Panc1 (cell line): ENCODE measurements around the gene CORO1C. TPM values are rescaled to one million over a fixed set of nuclear protein-coding genes. Genes with fewer than 3 reads are reported as not detected.
A peak's percentile ranks its signal among the peaks of the same experiment; 100 is the strongest.

Source experiments
- ATAC-seq: fragments of 200-7000 bp; cut with Tn5 transposase; 2 replicates; pipeline ENCODE4 v1.9.1; 2020; ENCODE audit warnings: mild to moderate bottlenecking, moderate library complexity
- BruUV-seq: library from RNA; stranded (reverse); fragments of 400-500 nt; replicated peaks from 2 replicates; lab custom pipeline; 2021; lab: Mats Ljungman, UMichigan
- CTCF ChIA-PET: fragments of 300-600 bp; sonication (Branson Sonifier 250); formaldehyde crosslinking; loops from one replicate; lab custom pipeline; 2022; ENCODE audit warnings: antibody characterized with exemption; lab: Charles Lee
- POLR2A ChIA-PET: fragments of 300-600 bp; sonication (Branson Sonifier 250); formaldehyde crosslinking; loops from one replicate; lab custom pipeline; 2022; ENCODE audit warnings: antibody characterized with exemption; lab: Charles Lee
- DNase-seq: peaks from one replicate; pipeline ENCODE4 v3.0.0-alpha.2; 2010; ENCODE audit warnings: low read depth, low spot score
- H3K27ac ChIP-seq: 2 replicates; pipeline ENCODE4 v1.5.1; 2011; ENCODE audit warnings: mild to moderate bottlenecking, low read length, inconsistent platforms
- H3K27me3 ChIP-seq: fragments of 200-500 bp; sonication (Bioruptor generic); 2 replicates; pipeline ENCODE4 v1.6.0; 2014; ENCODE audit warnings: low read length, inconsistent platforms; ENCODE audit not compliant: control insufficient read depth, insufficient read depth
- H3K36me3 ChIP-seq: fragments of 200-500 bp; sonication (Bioruptor generic); 2 replicates; pipeline ENCODE4 v1.5.1; 2014; ENCODE audit warnings: inconsistent platforms, mild to moderate bottlenecking, low read length, moderate library complexity; ENCODE audit not compliant: control insufficient read depth, insufficient read depth
- H3K4me1 ChIP-seq: 2 replicates; pipeline ENCODE4 v1.5.1; 2011; ENCODE audit warnings: inconsistent platforms, mild to moderate bottlenecking, low read length, moderate library complexity; ENCODE audit not compliant: control insufficient read depth, insufficient read depth
- H3K4me3 ChIP-seq, 2 experiments: 2 replicates each; pipeline ENCODE4 v1.5.1; 2011 to 2012; ENCODE audit warnings: low read depth in 2 of 2, low read length in 2 of 2, mild to moderate bottlenecking in 2 of 2, inconsistent platforms in 1 of 2, moderate library complexity in 1 of 2
- H3K9me3 ChIP-seq: fragments of 200-500 bp; sonication (Bioruptor generic); 2 replicates; pipeline ENCODE4 v1.5.1; 2014; ENCODE audit warnings: low read depth, mild to moderate bottlenecking, inconsistent platforms, low read length, moderate library complexity; ENCODE audit not compliant: control insufficient read depth, insufficient read depth
- CTCF ChIP-seq: fragments of 450-650 bp; IDR thresholded peaks from 2 replicates; pipeline ENCODE4 v1.5.1; 2017; ENCODE audit warnings: mild to moderate bottlenecking
- POLR2AphosphoS5 ChIP-seq: IDR thresholded peaks from 2 replicates; pipeline ENCODE4 v1.6.1; 2012; ENCODE audit warnings: mild to moderate bottlenecking, low read depth, low read length, moderate library complexity
- SIN3A ChIP-seq: IDR thresholded peaks from 2 replicates; pipeline ENCODE4 v1.6.1; 2012; ENCODE audit warnings: low read depth, mild to moderate bottlenecking, low read length, moderate library complexity, borderline replicate concordance; ENCODE audit not compliant: insufficient read depth
- TCF7L2 ChIP-seq: IDR thresholded peaks from 2 replicates; pipeline ENCODE4 v1.6.1; 2011; ENCODE audit warnings: mild to moderate bottlenecking, low read depth, low read length, inconsistent platforms
- in situ Hi-C: cut with HindIII; loops from 2 replicates; pipeline ENCODE4 v1.10.0; 2016; ENCODE audit warnings: low sequenced_read_pairs, low pct_unique_long_range_greater_than_20kb
- intact Hi-C: fragments of 100-400 bp; cut with micrococcal nuclease; formaldehyde crosslinking; loops from one replicate; pipeline ENCODE4 v1.10.0; 2022; ENCODE audit not compliant: unreplicated experiment
- total RNA-seq: library from RNA; stranded (reverse); gene quantifications from one replicate; pipeline ENCODE4 v1.2.1, GENCODE V29; 2021; ENCODE audit not compliant: unreplicated experiment
- TF ChIP-seq, protein P1 (sequence below), 2 experiments: IDR thresholded peaks; 2 replicates each; pipeline ENCODE4 v1.6.1; 2011 to 2012; ENCODE audit warnings: low read depth in 2 of 2, control low read depth in 1 of 2, low read length in 1 of 2, mild to moderate bottlenecking in 1 of 2, moderate library complexity in 1 of 2; ENCODE audit not compliant: insufficient read depth in 1 of 2

The CORO1C gene
- total RNA-seq, 1 experiment from 2014 or later = 165 TPM

GRCh38 chr12:108630481-108631207 is 100.7 kb downstream of the CORO1C start:
- POLR2A ChIA-PET = interaction anchor here (0.5 kb wide), 1 partner anchor 10 kb away, joined by 8 read pairs; no protein-coding TSS in a partner anchor
- Histone ChIP-seq H3K27ac (peak overlapping the region; percentile 31), H3K4me3 (no peak overlapping the region), H3K27me3 (no peaks in the 10 kb centered on the region), H3K36me3 (no peaks in the 10 kb centered on the region), H3K4me1 (peaks cover 28% of the 10 kb centered on the region), H3K9me3 (no peaks in the 10 kb centered on the region)
- in situ Hi-C loops (no loop called here), intact Hi-C loops (no loop called here)
- BruUV-seq = no TSS peak
- ATAC-seq = peak; percentile 59
- DNase-seq = no peak
- CTCF ChIA-PET = interaction anchor here (0.6 kb wide), 2 partner anchors 141 to 172 kb away, joined by 3 to 5 read pairs; no protein-coding TSS in a partner anchor
- TF ChIP-seq, protein P1, sequence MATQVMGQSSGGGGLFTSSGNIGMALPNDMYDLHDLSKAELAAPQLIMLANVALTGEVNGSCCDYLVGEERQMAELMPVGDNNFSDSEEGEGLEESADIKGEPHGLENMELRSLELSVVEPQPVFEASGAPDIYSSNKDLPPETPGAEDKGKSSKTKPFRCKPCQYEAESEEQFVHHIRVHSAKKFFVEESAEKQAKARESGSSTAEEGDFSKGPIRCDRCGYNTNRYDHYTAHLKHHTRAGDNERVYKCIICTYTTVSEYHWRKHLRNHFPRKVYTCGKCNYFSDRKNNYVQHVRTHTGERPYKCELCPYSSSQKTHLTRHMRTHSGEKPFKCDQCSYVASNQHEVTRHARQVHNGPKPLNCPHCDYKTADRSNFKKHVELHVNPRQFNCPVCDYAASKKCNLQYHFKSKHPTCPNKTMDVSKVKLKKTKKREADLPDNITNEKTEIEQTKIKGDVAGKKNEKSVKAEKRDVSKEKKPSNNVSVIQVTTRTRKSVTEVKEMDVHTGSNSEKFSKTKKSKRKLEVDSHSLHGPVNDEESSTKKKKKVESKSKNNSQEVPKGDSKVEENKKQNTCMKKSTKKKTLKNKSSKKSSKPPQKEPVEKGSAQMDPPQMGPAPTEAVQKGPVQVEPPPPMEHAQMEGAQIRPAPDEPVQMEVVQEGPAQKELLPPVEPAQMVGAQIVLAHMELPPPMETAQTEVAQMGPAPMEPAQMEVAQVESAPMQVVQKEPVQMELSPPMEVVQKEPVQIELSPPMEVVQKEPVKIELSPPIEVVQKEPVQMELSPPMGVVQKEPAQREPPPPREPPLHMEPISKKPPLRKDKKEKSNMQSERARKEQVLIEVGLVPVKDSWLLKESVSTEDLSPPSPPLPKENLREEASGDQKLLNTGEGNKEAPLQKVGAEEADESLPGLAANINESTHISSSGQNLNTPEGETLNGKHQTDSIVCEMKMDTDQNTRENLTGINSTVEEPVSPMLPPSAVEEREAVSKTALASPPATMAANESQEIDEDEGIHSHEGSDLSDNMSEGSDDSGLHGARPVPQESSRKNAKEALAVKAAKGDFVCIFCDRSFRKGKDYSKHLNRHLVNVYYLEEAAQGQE (IDR thresholded peaks at IDR 0.05; ENCODE audit: insufficient read depth in 1 of 2, low read depth in 2 of 2, low read length in 1 of 2) = no peak
- TF ChIP-seq TCF7L2 (no peak), CTCF (no peak), SIN3A (no peak), POLR2AphosphoS5 (no peak)

GRCh38 chr12:108629824-108630476 is 101.4 kb downstream of the CORO1C start:
- no peak for TF ChIP-seq SIN3A
- TF ChIP-seq, protein P1 (IDR thresholded peaks at IDR 0.05; ENCODE audit: insufficient read depth in 1 of 2, low read depth in 2 of 2, low read length in 1 of 2) = no peak
- no peak for TF ChIP-seq TCF7L2
- TF ChIP-seq CTCF = no peak
- no peak for TF ChIP-seq POLR2AphosphoS5
- intact Hi-C loops (no loop called here), in situ Hi-C loops (no loop called here)
- H3K4me1 ChIP-seq = peaks cover 23% of the 10 kb centered on the region
- ATAC-seq (peak; percentile 61), DNase-seq (no peak)
- H3K27me3 ChIP-seq = no peaks in the 10 kb centered on the region
- H3K36me3 ChIP-seq = no peaks in the 10 kb centered on the region
- ChIA-PET POLR2A (no interaction called here), CTCF (interaction anchor here (0.6 kb wide), 1 partner anchor 140 kb away, joined by 5 read pairs; no protein-coding TSS in a partner anchor)
- BruUV-seq = no TSS peak
- peak overlapping the region; percentile 31 for H3K27ac ChIP-seq
- H3K9me3 ChIP-seq = no peaks in the 10 kb centered on the region
- no peak overlapping the region for H3K4me3 ChIP-seq
